Cardiac fibroblast (primary cell): Measurements from ENCODE around the gene EDAR.

ENCODE experiments used
- DNase-seq, 2 donors: peaks; one replicate each; pipeline versions ENCODE4 v3.0.0 to v3.0.0-alpha.2; 2010; ENCODE audit warnings: low read depth in 2 of 2
- H3K4me3 ChIP-seq, 2 donors: replicated peaks in 1 of 2; 1 replicate in 1 of 2; 2 replicates in 1 of 2; pipeline ENCODE4 v1.5.1; 2011; ENCODE audit warnings: low read depth in 2 of 2, low read length in 2 of 2, mild to moderate bottlenecking in 2 of 2, moderate library complexity in 1 of 2
- TF ChIP-seq, protein P1 (sequence below): IDR thresholded peaks from one replicate; pipeline ENCODE4 v1.5.1; 2011; ENCODE audit warnings: low read depth, mild to moderate bottlenecking, low read length, inconsistent platforms

The EDAR gene

DNA sequence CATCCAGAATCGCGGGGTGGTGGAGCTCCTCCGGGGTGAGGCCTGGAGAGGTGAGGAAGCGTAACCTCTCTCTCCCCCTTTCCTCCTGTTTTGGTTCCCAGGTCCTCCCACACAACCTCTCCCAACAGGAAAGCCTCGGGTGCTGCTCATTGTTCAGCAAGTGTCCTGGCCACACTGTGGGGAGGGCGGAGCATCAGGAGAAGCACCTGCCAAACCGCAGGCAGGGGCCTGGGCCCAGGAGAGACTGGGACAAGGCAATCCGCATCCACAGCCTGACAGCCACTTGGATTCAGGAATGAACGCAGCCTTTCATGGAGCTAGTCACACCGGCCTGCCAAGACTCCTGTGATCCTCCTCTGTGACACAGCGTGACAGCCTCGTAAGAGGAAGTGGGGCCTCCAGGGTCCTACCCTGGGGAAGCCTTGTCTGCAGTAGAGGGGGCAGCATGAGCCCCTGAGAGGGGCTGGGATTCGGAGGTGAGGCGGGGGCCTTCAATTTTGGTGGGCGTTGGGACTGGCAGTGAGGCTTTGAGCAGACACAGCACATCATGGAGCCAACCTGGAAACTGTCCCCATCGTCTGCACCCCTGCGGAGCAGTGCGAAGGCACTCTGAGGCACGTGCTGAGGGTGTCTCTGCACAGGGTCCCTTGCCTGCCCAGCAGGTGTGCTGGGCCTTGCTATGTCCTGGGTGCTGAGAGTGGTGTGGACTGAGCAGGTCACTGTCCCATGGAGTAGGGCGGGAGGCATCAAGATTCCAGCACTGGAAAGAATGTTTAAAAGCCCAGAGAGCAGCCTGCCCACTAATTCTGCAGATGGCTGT lies 62.2 kb downstream of the EDAR start:
- no peak overlapping the region for H3K4me3 ChIP-seq
- DNase-seq, result no peak
- TF ChIP-seq, protein P1, sequence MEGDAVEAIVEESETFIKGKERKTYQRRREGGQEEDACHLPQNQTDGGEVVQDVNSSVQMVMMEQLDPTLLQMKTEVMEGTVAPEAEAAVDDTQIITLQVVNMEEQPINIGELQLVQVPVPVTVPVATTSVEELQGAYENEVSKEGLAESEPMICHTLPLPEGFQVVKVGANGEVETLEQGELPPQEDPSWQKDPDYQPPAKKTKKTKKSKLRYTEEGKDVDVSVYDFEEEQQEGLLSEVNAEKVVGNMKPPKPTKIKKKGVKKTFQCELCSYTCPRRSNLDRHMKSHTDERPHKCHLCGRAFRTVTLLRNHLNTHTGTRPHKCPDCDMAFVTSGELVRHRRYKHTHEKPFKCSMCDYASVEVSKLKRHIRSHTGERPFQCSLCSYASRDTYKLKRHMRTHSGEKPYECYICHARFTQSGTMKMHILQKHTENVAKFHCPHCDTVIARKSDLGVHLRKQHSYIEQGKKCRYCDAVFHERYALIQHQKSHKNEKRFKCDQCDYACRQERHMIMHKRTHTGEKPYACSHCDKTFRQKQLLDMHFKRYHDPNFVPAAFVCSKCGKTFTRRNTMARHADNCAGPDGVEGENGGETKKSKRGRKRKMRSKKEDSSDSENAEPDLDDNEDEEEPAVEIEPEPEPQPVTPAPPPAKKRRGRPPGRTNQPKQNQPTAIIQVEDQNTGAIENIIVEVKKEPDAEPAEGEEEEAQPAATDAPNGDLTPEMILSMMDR, result no peak

DNA sequence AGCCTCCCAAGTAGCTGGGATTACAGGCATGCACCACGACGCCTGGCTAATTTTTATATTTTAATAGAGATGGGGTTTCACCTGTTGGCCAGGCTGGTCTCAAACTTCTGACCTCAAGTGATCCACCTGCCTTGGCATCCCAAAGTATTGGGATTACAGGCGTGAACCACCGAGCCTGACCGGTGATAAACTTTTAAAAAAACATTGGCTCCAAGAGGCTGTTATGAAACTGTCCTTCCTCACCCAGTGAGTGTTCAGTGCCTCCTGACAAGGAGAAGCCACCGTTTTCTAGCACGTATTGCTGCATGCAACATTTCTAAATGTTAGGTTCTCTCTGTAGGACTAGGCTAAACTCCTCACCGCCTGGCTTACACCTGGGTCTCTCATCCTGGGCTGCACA lies 63.3 kb downstream of the EDAR start:
- no peak overlapping the region for H3K4me3 ChIP-seq
- no peak for DNase-seq
- TF ChIP-seq, protein P1, result no peak

DNA sequence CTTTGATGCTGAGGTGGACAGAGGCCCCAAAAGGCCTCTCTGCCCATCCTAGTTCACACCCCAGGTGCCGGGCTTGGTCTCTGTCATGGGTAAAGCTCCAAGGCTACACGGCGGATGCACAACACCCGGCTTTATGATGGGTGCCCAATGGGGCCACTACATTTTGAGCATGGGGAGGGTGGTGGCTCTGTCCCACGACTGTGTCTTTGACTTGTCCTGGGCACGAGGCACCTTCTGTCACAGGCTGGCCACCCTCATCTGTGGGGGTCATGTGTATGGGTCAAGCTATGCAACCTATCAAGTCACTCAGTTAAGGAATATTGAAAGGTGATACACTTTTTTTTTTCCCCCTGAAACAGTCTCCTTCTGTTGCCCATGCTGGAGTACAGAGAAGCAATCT lies 63.7 kb downstream of the EDAR start:
- TF ChIP-seq, protein P1, result no peak
- DNase-seq, result no peak

DNA sequence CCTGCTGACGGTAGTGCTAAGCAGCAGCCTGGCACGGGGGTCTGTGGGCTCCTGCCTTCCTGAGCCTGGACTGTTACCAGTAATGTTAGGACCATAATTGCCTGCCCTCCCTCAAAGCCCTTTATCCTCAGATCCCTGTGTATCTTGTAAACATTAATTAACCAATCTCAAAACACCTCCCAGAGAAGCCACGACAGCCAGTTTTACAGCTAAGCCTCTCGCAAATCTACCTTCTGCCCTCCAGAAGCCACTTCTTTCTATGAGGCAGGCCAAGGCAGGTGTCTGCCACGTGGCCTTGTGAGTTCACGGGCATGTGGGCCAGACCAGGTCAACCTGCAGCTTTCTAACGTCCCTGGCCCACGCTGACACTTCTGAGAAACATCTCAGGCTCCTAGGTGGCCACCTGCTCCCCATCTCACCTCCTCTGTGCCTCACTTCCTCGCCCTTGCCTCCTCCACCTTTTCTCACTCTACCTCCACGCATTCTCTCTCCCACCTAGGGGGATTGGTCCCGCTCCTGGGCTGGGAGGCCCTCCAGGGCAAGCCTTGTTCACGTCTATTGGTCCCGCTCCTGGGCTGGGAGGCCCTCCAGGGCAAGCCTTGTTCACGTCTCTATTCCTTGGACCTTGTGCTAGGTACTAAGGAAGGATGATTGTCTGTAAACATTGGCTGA lies 64.3 kb downstream of the EDAR start:
- TF ChIP-seq, protein P1, result no peak
- DNase-seq, result no peak
- H3K4me3 ChIP-seq, result no peak overlapping the region

More for the DNA sequence above, 63.7 kb downstream of the EDAR start:
- no peak overlapping the region for H3K4me3 ChIP-seq

DNA sequence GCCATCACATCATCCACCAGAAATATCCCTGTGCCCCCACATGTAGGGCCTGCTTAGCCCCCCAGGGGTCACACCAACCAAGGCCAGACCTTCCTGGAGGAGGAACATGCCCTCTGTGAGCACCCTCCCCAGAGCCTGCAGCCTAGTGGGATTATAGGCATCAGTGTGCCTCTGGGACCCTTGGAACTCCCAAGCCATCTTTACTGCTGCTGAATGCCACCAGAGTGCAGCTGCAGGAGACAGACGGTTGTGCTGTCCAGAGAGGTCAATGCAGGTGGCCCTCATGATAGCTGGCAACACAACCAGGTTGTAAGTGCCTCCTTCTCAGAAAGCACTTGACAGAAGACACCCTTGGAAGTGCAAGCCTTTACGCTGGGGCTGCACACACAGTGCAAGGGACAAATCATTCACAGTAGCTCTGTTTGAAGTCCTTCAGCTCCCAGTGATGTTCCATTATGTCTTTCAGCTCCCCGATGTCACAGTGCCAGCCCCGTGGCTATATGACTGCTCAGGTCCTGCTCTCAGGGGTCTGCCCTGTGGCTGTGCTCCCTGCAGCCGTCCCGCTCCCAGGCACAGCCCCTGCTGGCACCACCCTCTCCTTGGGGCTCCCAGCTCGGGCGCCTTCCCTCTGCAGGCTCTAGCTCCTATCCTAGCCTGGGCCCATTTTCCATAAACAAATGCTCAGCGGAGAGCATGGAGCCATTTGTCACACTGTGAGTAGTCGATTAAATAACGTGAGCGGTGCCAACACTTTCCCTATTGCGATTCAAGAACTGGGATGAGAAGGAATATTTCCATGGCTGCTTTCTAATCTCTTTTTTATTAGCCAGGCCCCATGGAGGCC lies 65.1 kb downstream of the EDAR start:
- TF ChIP-seq, protein P1, result no peak
- H3K4me3 ChIP-seq, result no peak overlapping the region
- DNase-seq, result no peak

DNA sequence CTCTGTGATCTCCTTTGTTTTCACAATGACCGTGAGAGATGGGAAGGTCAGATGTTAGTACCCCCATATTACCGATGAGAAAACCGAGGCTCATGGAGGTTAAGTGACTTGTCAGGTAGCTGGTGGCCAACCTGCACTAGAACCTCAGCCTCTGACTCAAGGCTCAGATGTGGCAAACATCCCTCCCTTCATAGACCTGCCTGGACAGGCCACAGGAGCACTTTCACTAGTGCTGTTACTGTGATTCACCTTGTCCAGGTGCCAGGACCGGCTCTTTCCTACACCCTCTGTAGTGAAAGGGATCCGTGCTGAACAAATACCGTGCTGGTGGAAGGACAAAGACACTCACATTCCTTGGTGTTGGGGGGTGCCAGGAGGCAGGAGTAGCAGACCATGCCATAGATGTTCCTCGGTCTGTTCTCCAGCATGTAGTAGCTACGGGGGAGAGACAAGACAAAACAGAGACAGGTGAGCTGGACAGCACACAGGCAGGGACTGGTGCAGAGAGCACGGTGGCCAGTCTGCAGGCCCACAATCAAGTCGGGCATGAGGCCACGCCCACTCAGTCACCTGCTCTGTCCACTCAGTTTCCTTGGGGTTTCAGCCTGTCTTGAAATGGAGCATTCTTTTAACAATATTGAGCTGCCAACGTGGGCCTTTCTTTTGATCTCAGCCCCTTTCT lies 65.9 kb downstream of the EDAR start:
- TF ChIP-seq, protein P1, result no peak
- no peak for DNase-seq
- H3K4me3 ChIP-seq, result no peak overlapping the region
